Transverse colon (tissue), 4 donors: ENCODE measurements around the gene DNAJC5.

ENCODE experiments used
- EP300 ChIP-seq: sonication (generic); formaldehyde crosslinking; IDR thresholded peaks from one replicate; pipeline ENCODE4 v1.6.1; 2017; ENCODE audit warnings: antibody characterized with exemption, low read depth
- POLR2A ChIP-seq: fragments of 450-650 bp; IDR thresholded peaks from one replicate; pipeline ENCODE4 v1.6.1; 2016; ENCODE audit warnings: antibody characterized with exemption, mild to moderate bottlenecking, moderate library complexity
- POLR2AphosphoS5 ChIP-seq, 3 donors: sonication (generic); formaldehyde crosslinking; IDR thresholded peaks; one replicate each; pipeline ENCODE4 v1.6.1; 2016; ENCODE audit warnings: antibody characterized with exemption in 3 of 3
- TF ChIP-seq, protein P1 (sequence below), 5 experiments: fragments of 200-600 bp in 3 of 5; fragments of 450-650 bp in 2 of 5; sonication (generic) in 3 of 5; IDR thresholded peaks; 1 replicate in 2 of 5; 2 replicates in 3 of 5; pipeline ENCODE4 v1.5.1; 2016 to 2017; ENCODE audit warnings: antibody characterized with exemption in 5 of 5, inconsistent platforms in 3 of 5, mild to moderate bottlenecking in 2 of 5, moderate library complexity in 1 of 5

DNA sequence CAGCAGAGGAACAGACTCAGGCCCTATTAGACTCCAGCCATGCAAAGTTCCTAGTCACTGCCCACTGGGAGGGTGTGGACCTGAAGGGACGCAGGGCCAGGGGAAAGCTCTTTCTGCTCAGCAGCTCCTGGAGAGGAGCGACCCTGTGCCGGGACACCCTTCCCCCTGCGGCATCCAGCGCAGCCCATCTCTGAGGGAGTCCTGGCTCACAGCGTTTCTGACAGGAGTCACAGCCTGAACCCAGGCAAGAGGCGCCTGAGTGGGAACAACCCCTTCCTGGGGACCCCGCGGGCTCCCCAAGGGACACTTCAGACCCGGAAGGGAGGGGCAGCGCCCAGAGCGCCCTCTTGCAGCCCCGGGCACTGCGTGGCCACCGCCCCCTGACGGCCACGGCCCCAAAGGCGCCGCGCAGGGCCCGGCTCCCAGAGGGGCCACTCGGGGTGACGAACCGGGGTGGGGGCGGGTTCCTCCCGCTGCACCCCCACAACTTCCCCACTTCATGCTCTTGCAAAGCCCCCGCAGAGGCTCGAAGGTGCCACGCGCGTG, 60.4 kb downstream of the DNAJC5 start:
- TF ChIP-seq POLR2AphosphoS5 (IDR thresholded peaks at IDR 0.05): no peak
- TF ChIP-seq, protein P1, sequence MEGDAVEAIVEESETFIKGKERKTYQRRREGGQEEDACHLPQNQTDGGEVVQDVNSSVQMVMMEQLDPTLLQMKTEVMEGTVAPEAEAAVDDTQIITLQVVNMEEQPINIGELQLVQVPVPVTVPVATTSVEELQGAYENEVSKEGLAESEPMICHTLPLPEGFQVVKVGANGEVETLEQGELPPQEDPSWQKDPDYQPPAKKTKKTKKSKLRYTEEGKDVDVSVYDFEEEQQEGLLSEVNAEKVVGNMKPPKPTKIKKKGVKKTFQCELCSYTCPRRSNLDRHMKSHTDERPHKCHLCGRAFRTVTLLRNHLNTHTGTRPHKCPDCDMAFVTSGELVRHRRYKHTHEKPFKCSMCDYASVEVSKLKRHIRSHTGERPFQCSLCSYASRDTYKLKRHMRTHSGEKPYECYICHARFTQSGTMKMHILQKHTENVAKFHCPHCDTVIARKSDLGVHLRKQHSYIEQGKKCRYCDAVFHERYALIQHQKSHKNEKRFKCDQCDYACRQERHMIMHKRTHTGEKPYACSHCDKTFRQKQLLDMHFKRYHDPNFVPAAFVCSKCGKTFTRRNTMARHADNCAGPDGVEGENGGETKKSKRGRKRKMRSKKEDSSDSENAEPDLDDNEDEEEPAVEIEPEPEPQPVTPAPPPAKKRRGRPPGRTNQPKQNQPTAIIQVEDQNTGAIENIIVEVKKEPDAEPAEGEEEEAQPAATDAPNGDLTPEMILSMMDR (IDR thresholded peaks at IDR 0.05): peak in 3 of 5 experiments; percentile 31 to 39 (median 38)
- no peak for TF ChIP-seq POLR2A
- no peak for TF ChIP-seq EP300
